ENCODE results near the gene ORM1.

DNA sequence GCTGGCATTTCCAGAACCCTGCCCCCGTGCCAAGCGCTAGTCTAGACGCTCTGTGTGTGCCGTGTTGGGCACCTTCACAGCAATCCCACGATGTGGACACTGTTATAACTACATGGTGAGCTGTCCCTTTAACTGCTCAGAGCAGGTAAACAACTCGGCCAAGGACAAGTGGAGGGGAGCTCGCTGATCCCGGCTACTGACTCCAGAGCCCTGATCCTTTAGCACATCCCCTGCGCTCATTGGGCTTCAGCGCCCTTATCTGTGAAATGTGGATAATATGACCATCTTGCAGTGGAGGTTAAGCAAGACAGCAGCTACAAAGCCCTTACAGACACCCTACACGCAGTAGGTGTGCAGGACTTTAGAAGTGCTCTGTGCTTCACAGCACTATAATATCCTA, 23.2 kb downstream of the ORM1 start:
- TF ChIP-seq SP2 (tag by site-specific recombination; IDR thresholded peaks at IDR 0.05) (no peak), ZNF777 (tag by site-specific recombination; IDR thresholded peaks at IDR 0.05; ENCODE audit: borderline replicate concordance) (no peak), ZNF23 (tag by site-specific recombination; IDR thresholded peaks at IDR 0.05; ENCODE audit: borderline replicate concordance) (no peak), ZNF121 (tag by site-specific recombination; IDR thresholded peaks at IDR 0.05) (no peak), ZNF324 (tag by site-specific recombination; IDR thresholded peaks at IDR 0.05) (no peak), KLF7 (tag by site-specific recombination; IDR thresholded peaks at IDR 0.05; ENCODE audit: borderline replicate concordance) (no peak)
- TF ChIP-seq, protein P1, sequence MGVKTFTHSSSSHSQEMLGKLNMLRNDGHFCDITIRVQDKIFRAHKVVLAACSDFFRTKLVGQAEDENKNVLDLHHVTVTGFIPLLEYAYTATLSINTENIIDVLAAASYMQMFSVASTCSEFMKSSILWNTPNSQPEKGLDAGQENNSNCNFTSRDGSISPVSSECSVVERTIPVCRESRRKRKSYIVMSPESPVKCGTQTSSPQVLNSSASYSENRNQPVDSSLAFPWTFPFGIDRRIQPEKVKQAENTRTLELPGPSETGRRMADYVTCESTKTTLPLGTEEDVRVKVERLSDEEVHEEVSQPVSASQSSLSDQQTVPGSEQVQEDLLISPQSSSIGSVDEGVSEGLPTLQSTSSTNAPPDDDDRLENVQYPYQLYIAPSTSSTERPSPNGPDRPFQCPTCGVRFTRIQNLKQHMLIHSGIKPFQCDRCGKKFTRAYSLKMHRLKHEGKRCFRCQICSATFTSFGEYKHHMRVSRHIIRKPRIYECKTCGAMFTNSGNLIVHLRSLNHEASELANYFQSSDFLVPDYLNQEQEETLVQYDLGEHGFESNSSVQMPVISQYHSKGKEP (tag by site-specific recombination; IDR thresholded peaks at IDR 0.05), result no peak

All from HEK293 (cell line).